Measurements from ENCODE around the gene NANOS3.

DNA sequence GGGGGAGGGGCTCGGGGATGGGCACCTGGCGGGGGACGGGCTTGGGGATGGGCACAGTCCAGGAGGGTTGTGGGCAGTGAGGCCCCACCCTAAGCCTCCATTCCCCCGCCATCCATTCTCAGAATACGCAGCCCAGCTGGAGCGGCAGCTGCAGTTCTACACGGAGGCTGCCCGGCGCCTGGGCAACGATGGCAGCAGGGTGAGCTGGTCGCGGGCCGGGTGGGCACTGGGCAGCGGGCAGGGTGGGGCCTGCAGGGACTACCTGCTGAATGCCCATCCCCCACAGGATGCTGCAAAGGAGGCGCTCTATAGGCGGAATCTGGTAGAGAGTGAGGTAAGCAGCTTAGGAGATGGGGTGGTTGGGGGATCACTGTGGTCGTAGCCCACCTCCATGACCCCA is 53.0 kb downstream of the NANOS3 start:
- TF ChIP-seq CTCF (conservative IDR thresholded peaks at IDR 0.05 in 1 of 2, IDR thresholded peaks at IDR 0.05 in 1 of 2; ENCODE audit: extremely low read depth in 1 of 2, insufficient read depth in 1 of 2, low read depth in 1 of 2, low read length in 2 of 2) (no peak), EZH2 (IDR thresholded peaks at IDR 0.05; ENCODE audit: borderline replicate concordance, low read length) (no peak)
